ENCODE data around the gene UBN1.

Gene UBN1

GRCh38 chr16:4814542-4815173 is 32.6 kb upstream of the UBN1 start:
- DNase-seq (ENCODE audit: low read depth, low spot score), result no peak

GRCh38 chr16:4820652-4821051 is 26.6 kb upstream of the UBN1 start:
- DNase-seq (ENCODE audit: low read depth, low spot score), result no peak

GRCh38 chr16:4825196-4825595 is 22.1 kb upstream of the UBN1 start:
- DNase-seq (ENCODE audit: low read depth, low spot score), result no peak

- no peak for DNase-seq (ENCODE audit: low read depth, low spot score)
Observed at GRCh38 chr16:4826526-4826925, 20.8 kb upstream of the UBN1 start.

- DNase-seq (ENCODE audit: low read depth, low spot score), result no peak
Observed at GRCh38 chr16:4826980-4827379, 20.3 kb upstream of the UBN1 start.

- no peak for DNase-seq (ENCODE audit: low read depth, low spot score)
Observed at GRCh38 chr16:4828567-4829321, 18.5 kb upstream of the UBN1 start.

- no peak for DNase-seq (ENCODE audit: low read depth, low spot score)
Observed at GRCh38 chr16:4830408-4830807, 16.9 kb upstream of the UBN1 start.

- no peak for DNase-seq (ENCODE audit: low read depth, low spot score)
Observed at GRCh38 chr16:4831616-4832015, 15.7 kb upstream of the UBN1 start.

- no peak for DNase-seq (ENCODE audit: low read depth, low spot score)
Observed at GRCh38 chr16:4832698-4833343, 14.5 kb upstream of the UBN1 start.

GRCh38 chr16:4833584-4833983 is 13.7 kb upstream of the UBN1 start:
- no peak for DNase-seq (ENCODE audit: low read depth, low spot score)

GRCh38 chr16:4836727-4837126 is 10.6 kb upstream of the UBN1 start:
- DNase-seq (ENCODE audit: low read depth, low spot score), result no peak

GRCh38 chr16:4837733-4838501 is 9.4 kb upstream of the UBN1 start:
- DNase-seq (ENCODE audit: low read depth, low spot score), result no peak

- no peak for DNase-seq (ENCODE audit: low read depth, low spot score)
Observed at GRCh38 chr16:4839942-4840341, 7.3 kb upstream of the UBN1 start.

- no peak for DNase-seq (ENCODE audit: low read depth, low spot score)
Observed at GRCh38 chr16:4840984-4841383, 6.3 kb upstream of the UBN1 start.

GRCh38 chr16:4846503-4846900 is 779 bp upstream of the UBN1 start:
- no peak for DNase-seq (ENCODE audit: low read depth, low spot score)

- no peak for DNase-seq (ENCODE audit: low read depth, low spot score)
Observed at GRCh38 chr16:4847774-4848587, 700 bp downstream of the UBN1 start.

GRCh38 chr16:4850211-4850610 is 2.9 kb downstream of the UBN1 start:
- DNase-seq (ENCODE audit: low read depth, low spot score), result no peak

- DNase-seq (ENCODE audit: low read depth, low spot score), result no peak
Observed at GRCh38 chr16:4852221-4852872, 5.1 kb downstream of the UBN1 start.

GRCh38 chr16:4855371-4855770 is 8.1 kb downstream of the UBN1 start:
- no peak for DNase-seq (ENCODE audit: low read depth, low spot score)

- no peak for DNase-seq (ENCODE audit: low read depth, low spot score)
Observed at GRCh38 chr16:4855804-4856203, 8.5 kb downstream of the UBN1 start.
